ENCODE results near the gene RERE.

The RERE gene

GRCh38 chr1:8427986-8428385, 389.5 kb downstream of the RERE start:
- DNase-seq: peak in 2 of 10 donors; percentile 43 to 83
- intact Hi-C loops (cut with DNase I): no loop called here

- no peak for DNase-seq
- intact Hi-C loops (cut with DNase I): no loop called here
Observed at GRCh38 chr1:8427493-8427892, 389.9 kb downstream of the RERE start.

- intact Hi-C loops (cut with DNase I): no loop called here
Observed at GRCh38 chr1:8426996-8427395, 390.4 kb downstream of the RERE start.

GRCh38 chr1:8425781-8426161, 391.7 kb downstream of the RERE start:
- no peak for DNase-seq
- intact Hi-C loops (cut with DNase I): no loop called here

More at GRCh38 chr1:8426996-8427395, 390.4 kb downstream of the RERE start:
- DNase-seq: no peak

- no peak for DNase-seq
Observed at GRCh38 chr1:8425150-8425780, 392.2 kb downstream of the RERE start.

GRCh38 chr1:8424539-8425116, 392.8 kb downstream of the RERE start:
- intact Hi-C loops (cut with DNase I): loop anchor here (5.0 kb wide), 1 partner anchor 52 kb away; no protein-coding TSS in a partner anchor
- DNase-seq: peak in 2 of 10 donors; percentile 23 to 87

More at GRCh38 chr1:8425150-8425780, 392.2 kb downstream of the RERE start:
- intact Hi-C loops (cut with DNase I): no loop called here

GRCh38 chr1:8423692-8424538, 393.5 kb downstream of the RERE start:
- DNase-seq: peak in 5 of 10 donors; percentile 23 to 87 (median 37)
- intact Hi-C loops (cut with DNase I): loop anchor here (5.0 kb wide), 1 partner anchor 52 kb away; no protein-coding TSS in a partner anchor

- DNase-seq: peak in 4 of 10 donors; percentile 23 to 86 (median 58)
- intact Hi-C loops (cut with DNase I): loop anchor here (5.0 kb wide), 1 partner anchor 51 kb away; no protein-coding TSS in a partner anchor
Observed at GRCh38 chr1:8423269-8423691, 394.2 kb downstream of the RERE start.

- DNase-seq: peak in 1 of 10 donors; percentile 19
Observed at GRCh38 chr1:8422510-8423268, 394.8 kb downstream of the RERE start.

GRCh38 chr1:8421721-8422120, 395.7 kb downstream of the RERE start:
- DNase-seq: no peak
- intact Hi-C loops (cut with DNase I): loop anchor here (5.0 kb wide), 1 partner anchor 49 kb away; no protein-coding TSS in a partner anchor

More at GRCh38 chr1:8422510-8423268, 394.8 kb downstream of the RERE start:
- intact Hi-C loops (cut with DNase I): loop anchor here (5.0 kb wide), 1 partner anchor 50 kb away; no protein-coding TSS in a partner anchor

- intact Hi-C loops (cut with DNase I): loop anchor here (5.0 kb wide), 1 partner anchor 48 kb away; no protein-coding TSS in a partner anchor
- DNase-seq: no peak
Observed at GRCh38 chr1:8420318-8420717, 397.1 kb downstream of the RERE start.

- intact Hi-C loops (cut with DNase I): loop anchor here (5.0 kb wide), 1 partner anchor 48 kb away; no protein-coding TSS in a partner anchor
- DNase-seq: no peak
Observed at GRCh38 chr1:8419861-8420260, 397.6 kb downstream of the RERE start.

GRCh38 chr1:8419172-8419571, 398.3 kb downstream of the RERE start:
- intact Hi-C loops (cut with DNase I): no loop called here
- DNase-seq: no peak

GRCh38 chr1:8418301-8418700, 399.1 kb downstream of the RERE start:
- intact Hi-C loops (cut with DNase I): no loop called here

GRCh38 chr1:8417625-8418024, 399.8 kb downstream of the RERE start:
- no peak for DNase-seq
- intact Hi-C loops (cut with DNase I): no loop called here

More at GRCh38 chr1:8418301-8418700, 399.1 kb downstream of the RERE start:
- DNase-seq: no peak

GRCh38 chr1:8416881-8417280, 400.6 kb downstream of the RERE start:
- no peak for DNase-seq
- intact Hi-C loops (cut with DNase I): no loop called here

GRCh38 chr1:8415526-8416278, 401.7 kb downstream of the RERE start:
- intact Hi-C loops (cut with DNase I): no loop called here

GRCh38 chr1:8412183-8412831, 405.1 kb downstream of the RERE start:
- peak in 1 of 10 donors; percentile 20 for DNase-seq
- intact Hi-C loops (cut with DNase I): no loop called here

More at GRCh38 chr1:8415526-8416278, 401.7 kb downstream of the RERE start:
- no peak for DNase-seq

- no peak for DNase-seq
- intact Hi-C loops (cut with DNase I): no loop called here
Observed at GRCh38 chr1:8411803-8412182, 405.6 kb downstream of the RERE start.

Data from posterior cingulate gyrus (tissue), 11 donors.